ENCODE results near the gene LRRIQ1. TPM values are rescaled to one million over a fixed set of nuclear protein-coding genes. Genes with fewer than 3 reads are reported as not detected.

The LRRIQ1 gene
- total RNA-seq, 1 experiment from 2014 or later = 0.39 TPM

GRCh38 chr12:85007836-85008235, 28.3 kb upstream of the LRRIQ1 start:
- no CpG with 5 or more reads among the region's 4 CpGs for WGBS (ENCODE audit: extremely low coverage, insufficient read length, low lambda C conversion rate)
- Mint-ChIP-seq H3K4me3 (no peak overlapping the region), H3K36me3 (ENCODE audit: insufficient read depth in 1 of 3, low read depth in 3 of 3) (peaks cover 0 to 15% (median 6%) of the 10 kb centered on the region in 3 experiments; a peak in 6 of 7 replicates), H3K27me3 (ENCODE audit: low read depth) (no peaks in the 10 kb centered on the region), H3K27ac (peak overlapping the region in 1 of 3 experiments; percentile 11; a peak in 1 of 7 replicates), H3K4me1 (peaks cover 26 to 37% of the 10 kb centered on the region in 2 experiments), H3K9me3 (peaks cover 0 to 2% of the 10 kb centered on the region in 2 experiments; a peak in 3 of 5 replicates)
- Histone ChIP-seq H3K23me2 (ENCODE audit: insufficient read length, low read depth, low read length, poor library complexity, severe bottlenecking) (no peaks in the 10 kb centered on the region), H3K27me3 (ENCODE audit: insufficient read depth, low read length) (no peaks in the 10 kb centered on the region), H4K91ac (ENCODE audit: insufficient read length, low read depth, low read length) (no peak overlapping the region), H3K18ac (ENCODE audit: insufficient read length, low read depth, low read length) (no peak overlapping the region), H4K20me1 (ENCODE audit: control insufficient read depth, insufficient read depth, insufficient read length) (no peaks in the 10 kb centered on the region), H3K9me3 (ENCODE audit: control insufficient read depth, low read depth, low read length) (no peaks in the 10 kb centered on the region), H3K14ac (ENCODE audit: insufficient read depth, low read length) (no peak overlapping the region), H3K79me2 (ENCODE audit: insufficient read depth, low read length) (no peaks in the 10 kb centered on the region), H2BK15ac (ENCODE audit: low read depth, low read length) (no peak overlapping the region), H3K4me2 (ENCODE audit: insufficient read depth, insufficient read length, low read length) (no peak overlapping the region), H2BK20ac (ENCODE audit: low read depth, low read length, poor library complexity, severe bottlenecking) (no peak overlapping the region), H4K8ac (replicated peaks; ENCODE audit: insufficient read length, low read depth, low read length) (no peak overlapping the region), H3K4me1 (ENCODE audit: insufficient read depth, low read length) (peaks cover 10% of the 10 kb centered on the region; the same call in 1 of the 2 replicates), H2BK5ac (ENCODE audit: insufficient read length, low read length) (no peak overlapping the region), H3K23ac (ENCODE audit: insufficient read length, low read depth, low read length) (no peak overlapping the region), H3K56ac (ENCODE audit: insufficient read length, low read depth, low read length) (no peak overlapping the region), H2BK12ac (ENCODE audit: insufficient read length, low read depth, low read length) (no peak overlapping the region), H2AK5ac (ENCODE audit: insufficient read length, low read length) (no peak overlapping the region), H2AFZ (ENCODE audit: low read length) (no peak overlapping the region), H2BK120ac (ENCODE audit: low read depth, low read length, poor library complexity, severe bottlenecking) (no peak overlapping the region), H3T11ph (ENCODE audit: low read length) (no peak overlapping the region), H3K79me1 (ENCODE audit: insufficient read depth, low read depth, low read length, poor library complexity, severe bottlenecking) (no peaks in the 10 kb centered on the region), H3K9ac (ENCODE audit: extremely low read depth, insufficient read length, low read length) (no peak overlapping the region), H3K27ac (ENCODE audit: insufficient read length, low read depth, low read length) (no peak overlapping the region), H3K4ac (ENCODE audit: low read depth, low read length) (no peak overlapping the region), H4K5ac (ENCODE audit: insufficient read length, low read depth, low read length) (no peak overlapping the region)
- no peak for DNase-seq
- no peak for TF ChIP-seq CTCF (conservative IDR thresholded peaks at IDR 0.05)
